Activated CD4-positive, alpha-beta T cell treated with anti-CD3 and anti-CD28 coated beads for 24 hours (primary cell): ENCODE results near the gene RHBDL3.
"Not testable (repeated sequence)": the region's sequence is repeated elsewhere in the genome, so short reads cannot be mapped to it uniquely, and the experiment has no call there.

Experiments
- DNase-seq, 2 donors: peaks; one replicate each; pipeline ENCODE4 v3.0.0-alpha.2; 2020; ENCODE audit warnings: low read depth in 2 of 2

RHBDL3 gene

DNA sequence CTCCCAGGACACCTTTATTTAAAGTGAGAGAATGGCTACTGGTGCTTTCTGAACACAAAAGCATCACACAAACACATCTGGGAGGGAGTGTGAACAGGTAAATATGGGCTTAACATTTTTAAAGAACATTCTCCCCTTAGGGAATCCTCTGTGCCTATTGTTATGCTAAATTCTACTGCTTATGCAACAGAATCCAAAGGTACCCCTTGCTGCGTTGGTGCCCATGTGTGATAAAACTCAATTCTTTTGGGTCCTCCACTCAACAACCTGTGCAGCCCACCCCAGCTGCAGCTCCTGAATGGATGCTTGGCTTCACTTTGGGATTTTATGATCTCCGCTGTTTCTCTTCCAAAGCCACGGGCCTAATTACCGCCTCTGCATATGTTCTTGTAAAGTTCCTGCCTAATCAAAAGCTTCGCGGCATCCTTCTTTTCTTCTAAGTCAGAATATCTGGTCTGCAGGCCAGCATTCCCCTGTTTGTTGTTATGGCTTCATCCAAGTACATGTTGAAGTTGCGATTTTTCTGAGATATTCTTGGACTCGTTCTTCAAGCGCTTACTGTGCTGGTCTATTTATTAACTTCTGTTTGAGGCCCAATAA is 23.9 kb downstream of the RHBDL3 start:
- no peak for DNase-seq

- no peak for DNase-seq
Observed at GRCh38 chr17:32292094-32292493, 26.5 kb downstream of the RHBDL3 start.

DNA sequence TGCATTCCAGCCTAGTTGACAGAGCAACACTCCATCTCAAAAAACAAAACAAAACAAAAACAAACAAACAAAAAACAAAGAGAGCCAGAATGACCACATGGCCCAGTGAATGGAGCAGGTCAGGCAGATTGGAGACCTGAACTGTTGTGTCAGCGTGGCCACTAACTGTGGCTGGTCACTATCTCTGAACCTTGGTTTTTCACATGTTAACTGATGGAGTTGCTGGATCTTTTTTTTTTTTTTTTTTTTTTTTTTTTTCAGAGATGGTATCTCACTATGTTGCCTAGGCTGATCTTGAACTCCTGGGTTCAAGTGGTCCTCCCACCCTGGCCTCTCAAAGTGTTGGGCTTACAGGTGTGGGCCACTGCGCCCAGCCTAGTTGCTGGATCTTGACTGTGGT is 31.8 kb downstream of the RHBDL3 start:
- no peak for DNase-seq

- no peak for DNase-seq
Observed at GRCh38 chr17:32297860-32298259, 32.2 kb downstream of the RHBDL3 start.

GRCh38 chr17:32298298-32298697 is 32.7 kb downstream of the RHBDL3 start:
- no peak for DNase-seq

- no peak for DNase-seq
Observed at GRCh38 chr17:32298721-32299579, 33.3 kb downstream of the RHBDL3 start.

DNA sequence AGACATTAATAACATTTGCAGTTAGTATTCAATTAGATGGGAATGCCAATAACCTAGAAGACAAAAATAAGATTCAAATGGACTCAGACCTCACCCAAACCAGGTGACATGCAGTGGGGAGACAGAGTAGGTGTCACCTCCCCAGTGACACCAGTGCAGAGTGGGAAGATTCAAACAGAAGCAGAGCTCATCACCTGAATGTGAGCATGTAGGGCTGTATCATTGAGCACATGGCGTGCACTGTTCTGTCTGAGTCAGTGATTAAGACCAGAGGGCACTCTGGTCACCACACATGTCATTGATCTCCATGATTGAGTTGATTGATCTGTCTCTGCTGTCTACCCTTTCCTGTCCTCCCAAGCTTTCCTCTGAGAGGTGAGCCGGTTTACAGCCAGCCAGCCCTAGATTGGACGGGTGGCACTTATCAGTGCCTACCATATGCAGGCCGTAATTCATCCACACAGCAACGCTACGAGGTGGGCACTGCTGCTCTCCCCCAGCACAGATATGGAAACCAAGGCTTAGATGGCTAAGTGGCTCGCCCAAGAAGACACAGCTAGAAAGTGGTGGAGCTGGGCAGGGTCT is 34.0 kb downstream of the RHBDL3 start:
- DNase-seq: no peak

DNA sequence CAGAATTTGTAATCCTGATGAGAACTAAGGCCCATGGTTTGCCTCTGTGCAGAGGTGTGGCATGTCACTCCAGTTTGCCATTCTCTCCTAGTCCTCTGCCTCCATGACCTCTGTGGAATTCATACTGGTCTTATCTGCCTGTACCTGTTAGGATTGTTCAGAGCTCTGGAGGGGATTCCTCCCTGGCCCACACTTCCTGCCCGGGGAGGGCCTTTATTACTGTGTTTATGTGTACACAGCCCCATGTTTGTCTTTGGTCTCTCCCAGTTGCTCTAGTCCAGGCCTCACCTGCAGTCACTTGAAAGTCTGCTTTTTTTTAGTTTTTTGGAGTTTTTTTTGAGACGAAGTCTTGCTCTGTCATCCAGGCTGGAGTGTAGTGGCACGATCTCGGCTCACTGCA is 36.4 kb downstream of the RHBDL3 start:
- no peak for DNase-seq

DNA sequence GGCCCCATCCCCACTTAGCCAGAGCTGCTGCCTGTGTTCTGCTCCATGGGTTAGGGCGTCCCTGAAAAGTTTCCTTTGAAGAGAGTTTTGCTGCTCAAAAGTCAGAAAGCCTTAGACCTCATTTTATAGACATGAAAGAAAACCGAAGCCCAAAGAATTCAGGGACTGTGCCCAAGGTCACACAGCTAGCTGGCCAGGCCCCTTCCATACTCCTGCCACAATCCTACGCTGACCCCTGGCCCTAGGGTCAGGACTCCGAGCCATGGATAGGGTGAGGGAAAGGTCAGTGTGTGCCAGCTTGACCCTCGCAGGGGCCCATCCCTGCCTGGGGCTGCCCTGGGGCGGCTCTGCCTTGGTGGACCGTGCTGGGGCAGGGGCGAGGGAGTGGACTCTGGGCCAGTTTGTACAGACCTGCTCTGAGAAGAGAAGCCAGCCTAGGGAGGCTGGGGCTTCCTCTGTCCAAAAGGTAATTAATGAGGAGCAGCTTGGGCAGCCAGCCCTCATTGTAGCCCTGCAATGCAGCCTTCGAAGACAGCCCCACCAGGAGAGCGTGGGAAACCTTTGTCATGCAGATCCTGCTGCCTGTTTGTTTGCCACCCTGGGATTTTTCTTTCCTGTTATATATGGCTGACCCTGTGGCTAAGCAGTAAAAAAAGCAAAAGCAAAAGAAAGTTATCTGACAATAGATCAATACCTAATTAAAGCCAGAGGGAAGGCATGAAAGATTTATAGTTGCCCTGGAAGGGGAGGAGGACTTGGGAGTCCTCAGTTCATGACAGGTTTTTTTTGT is 37.4 kb downstream of the RHBDL3 start:
- DNase-seq: no peak

DNA sequence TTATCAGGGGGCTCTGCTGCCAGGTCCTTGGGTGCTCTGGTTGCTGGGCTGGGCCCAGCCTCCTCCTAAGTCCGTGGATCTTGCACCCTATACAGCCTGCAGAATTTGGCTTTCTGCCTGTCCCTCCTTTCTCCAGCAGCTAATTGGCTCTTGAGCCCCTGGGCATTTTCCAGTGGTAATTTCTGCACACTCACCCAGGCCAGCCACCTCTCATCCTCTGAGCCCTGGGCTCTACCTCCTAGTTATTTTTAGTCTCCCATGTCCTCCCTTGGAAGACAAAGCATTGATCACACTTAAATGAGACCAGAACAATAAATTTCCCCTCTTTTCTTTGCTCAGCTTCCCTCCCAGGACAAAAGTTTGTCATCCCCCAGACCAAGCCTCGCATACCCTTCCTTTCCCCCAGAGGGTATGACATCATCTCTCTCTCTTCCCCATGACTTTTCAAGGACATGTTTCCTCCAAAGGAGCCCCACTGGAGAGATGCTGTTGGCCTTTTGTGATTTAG is 38.2 kb downstream of the RHBDL3 start:
- DNase-seq: no peak

GRCh38 chr17:32305049-32305448 is 39.4 kb downstream of the RHBDL3 start:
- DNase-seq: no peak

DNA sequence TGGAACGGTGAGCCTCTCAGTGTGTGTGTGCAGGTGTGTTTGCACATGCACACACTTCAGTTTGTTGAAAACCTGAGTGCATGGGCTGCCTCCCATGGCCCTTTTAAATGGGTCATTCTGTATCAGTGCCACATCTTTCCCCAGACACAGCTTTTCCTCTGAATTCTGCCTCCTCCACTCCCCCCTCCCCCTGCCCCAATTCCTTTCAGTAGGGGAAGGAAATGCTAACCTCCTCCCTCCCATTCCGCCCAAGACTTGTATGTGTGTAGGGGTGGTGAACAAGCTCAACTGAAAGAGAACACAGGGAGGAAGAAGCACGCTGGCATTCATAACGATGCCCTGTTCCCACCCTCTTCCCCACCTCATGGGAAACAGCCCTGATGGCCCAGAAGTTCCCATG is 42.0 kb downstream of the RHBDL3 start:
- DNase-seq: no peak

DNA sequence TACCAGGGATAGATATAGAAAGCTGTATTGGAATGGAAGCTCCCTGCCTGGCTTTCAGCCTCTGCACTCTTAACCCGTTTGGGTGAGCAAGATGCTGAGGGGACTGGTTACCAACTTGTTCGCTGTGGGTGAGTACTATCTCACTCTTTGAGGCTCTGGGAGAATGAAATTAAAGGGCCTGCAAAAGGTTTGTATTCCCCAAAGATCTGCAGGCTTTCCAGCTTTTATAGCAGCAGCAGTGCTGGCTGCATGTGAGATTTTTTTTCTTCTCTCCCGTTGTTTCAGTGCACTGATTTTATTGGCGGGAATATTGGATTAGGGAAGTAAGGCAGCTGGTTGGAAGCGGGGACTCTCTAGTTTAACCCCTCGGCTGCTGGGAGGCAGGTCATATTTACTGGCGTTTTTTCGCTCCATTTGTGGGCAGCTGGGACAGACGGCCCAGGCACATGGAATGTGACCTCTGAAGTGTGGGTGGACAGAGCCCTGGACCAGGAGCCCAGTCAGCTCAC is 45.5 kb downstream of the RHBDL3 start:
- DNase-seq: no peak

DNA sequence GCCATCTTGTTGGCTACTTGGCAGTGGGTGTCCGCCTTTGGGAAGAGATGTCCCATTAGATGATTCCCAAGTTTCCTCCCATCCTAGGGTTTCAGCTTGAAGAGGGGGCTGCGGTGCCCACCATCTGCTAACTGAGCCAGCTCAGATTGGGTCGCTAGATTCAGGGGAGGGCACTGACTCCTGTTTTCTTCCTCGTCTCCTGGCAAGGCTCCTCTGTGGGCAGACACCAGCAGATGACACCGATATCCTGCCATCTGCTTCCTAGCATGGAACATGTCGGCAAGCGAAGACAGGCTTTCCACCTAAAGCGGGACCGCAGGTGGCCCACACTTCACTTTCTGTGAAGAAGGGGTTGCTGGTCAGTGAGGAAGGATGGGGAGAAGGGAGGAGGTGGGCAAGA is 49.0 kb downstream of the RHBDL3 start:
- no peak for DNase-seq

DNA sequence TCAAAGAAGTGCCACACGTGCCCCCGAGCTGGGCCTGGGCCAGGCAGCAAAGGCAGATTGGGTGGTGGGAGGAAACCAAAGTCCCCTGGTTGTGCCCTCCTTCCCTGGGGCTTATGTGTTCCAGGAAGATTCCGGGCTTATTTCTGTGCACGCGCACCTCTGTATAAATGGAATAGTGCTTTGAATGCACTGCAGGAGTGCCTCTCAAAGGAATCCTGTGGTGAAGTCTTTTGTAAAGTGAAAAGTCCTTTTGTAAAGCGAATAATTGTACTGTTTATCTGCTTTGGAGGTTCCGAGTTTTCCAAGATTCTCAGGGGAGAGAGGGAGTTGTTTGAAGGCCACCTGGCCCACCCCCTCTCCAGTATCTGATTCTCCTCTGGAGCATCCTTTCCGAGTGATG is 49.5 kb downstream of the RHBDL3 start:
- no peak for DNase-seq

DNA sequence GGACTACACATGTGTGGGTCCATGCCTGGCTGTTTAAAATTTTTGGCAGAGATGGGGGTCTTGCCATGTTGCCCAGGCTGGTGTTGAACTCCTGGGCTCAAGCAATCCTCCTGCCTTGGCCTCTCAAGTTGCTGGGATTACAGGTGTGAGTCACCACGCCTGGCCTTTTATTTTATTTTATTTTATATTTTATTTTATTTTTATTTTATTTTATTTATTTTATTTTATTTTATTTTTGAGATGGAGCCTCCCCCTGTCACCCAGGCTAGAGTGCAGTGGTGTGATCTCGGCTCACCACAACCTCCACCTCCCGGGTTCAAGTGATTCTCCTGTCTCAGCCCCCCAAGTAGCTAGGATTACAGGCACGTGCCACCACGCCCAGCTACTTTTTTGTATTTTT is 51.0 kb downstream of the RHBDL3 start:
- DNase-seq: not testable (repeated sequence)

GRCh38 chr17:32317353-32317752 is 51.7 kb downstream of the RHBDL3 start:
- no peak for DNase-seq

- DNase-seq: no peak
Observed at GRCh38 chr17:32318071-32318470, 52.4 kb downstream of the RHBDL3 start.

DNA sequence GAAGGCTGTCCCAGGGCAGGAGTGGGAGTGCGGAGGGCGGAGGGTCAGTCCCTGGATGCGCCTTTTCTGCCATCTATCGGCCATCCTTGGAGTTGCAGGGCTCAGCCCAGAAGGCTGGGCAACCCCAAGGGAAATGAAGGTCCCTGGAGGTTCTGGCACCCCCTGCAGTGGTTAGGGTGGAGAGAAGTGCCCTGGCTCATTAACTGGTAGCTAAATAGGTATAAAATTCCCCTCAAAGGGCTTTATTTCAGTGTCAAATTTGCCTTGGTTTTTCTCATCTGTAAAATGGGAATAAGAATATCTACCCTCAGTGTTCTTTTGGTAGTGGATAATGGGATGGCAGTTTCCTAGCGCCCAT is 53.9 kb downstream of the RHBDL3 start:
- DNase-seq: peak; percentile 65 to 80

DNA sequence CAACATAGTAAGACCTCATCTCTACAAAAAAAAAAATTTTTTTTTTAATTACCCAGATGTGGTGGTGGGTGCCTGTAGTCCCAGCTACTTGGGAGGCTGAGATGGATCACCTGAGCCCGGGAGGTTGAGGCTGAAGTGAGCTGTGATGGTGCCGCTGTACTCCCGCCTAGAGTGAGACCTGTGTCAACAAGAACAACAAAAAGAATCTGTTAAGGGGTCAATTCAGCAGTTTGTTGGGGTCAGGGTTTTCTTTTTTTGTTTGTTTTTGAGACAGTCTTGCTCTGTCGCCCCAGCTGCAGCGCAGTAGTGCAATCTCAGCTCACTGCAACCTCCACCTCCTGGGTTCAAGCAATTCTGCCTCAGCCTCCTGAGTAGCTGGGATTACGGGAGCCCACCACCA is 54.4 kb downstream of the RHBDL3 start:
- DNase-seq: not testable (repeated sequence)

- no peak for DNase-seq
Observed at GRCh38 chr17:32320847-32321246, 55.2 kb downstream of the RHBDL3 start.

GRCh38 chr17:32323046-32323445 is 57.4 kb downstream of the RHBDL3 start:
- no peak for DNase-seq
